CD8-positive, alpha-beta memory T cell (primary cell): ENCODE data around the gene RANBP10. TPM values are rescaled to one million over a fixed set of nuclear protein-coding genes. Genes with fewer than 3 reads are reported as not detected.

Experiments used
- CTCF ChIA-PET: fragments of 350-600 bp; sonication (Branson Sonifier 250); formaldehyde crosslinking; loops from one replicate; lab custom pipeline; 2021; ENCODE audit warnings: antibody characterized with exemption; lab: Charles Lee
- POLR2A ChIA-PET: fragments of 350-600 bp; sonication (Branson Sonifier 250); formaldehyde crosslinking; loops from one replicate; lab custom pipeline; 2021; ENCODE audit warnings: antibody characterized with exemption; lab: Charles Lee
- DNase-seq, 5 donors: peaks; one replicate each; pipeline versions ENCODE4 v3.0.0 to v3.0.0-alpha.2; 2020 to 2022; ENCODE audit warnings: mixed read lengths in 1 of 5
- H3K27ac ChIP-seq: one replicate; pipeline ENCODE4 v1.7.0; 2013; ENCODE audit warnings: low read depth, mild to moderate bottlenecking, low read length, moderate library complexity
- H3K27me3 ChIP-seq: 2 replicates; pipeline ENCODE4 v1.7.0; 2013; ENCODE audit warnings: low read length, mild to moderate bottlenecking; ENCODE audit not compliant: insufficient read depth, poor library complexity, severe bottlenecking
- H3K36me3 ChIP-seq: 2 replicates; pipeline ENCODE4 v1.7.0; 2013; ENCODE audit warnings: mild to moderate bottlenecking, low read length, moderate library complexity; ENCODE audit not compliant: insufficient read depth
- H3K4me1 ChIP-seq: 2 replicates; pipeline ENCODE4 v1.7.0; 2013; ENCODE audit warnings: mild to moderate bottlenecking, low read length, moderate library complexity; ENCODE audit not compliant: insufficient read depth
- H3K4me3 ChIP-seq: 2 replicates; pipeline ENCODE4 v1.7.0; 2013; ENCODE audit warnings: mild to moderate bottlenecking, low read length
- H3K9me3 ChIP-seq: 2 replicates; pipeline ENCODE4 v1.7.0; 2013; ENCODE audit warnings: mild to moderate bottlenecking, low read length
- H3K27ac Mint-ChIP-seq, 8 donors: one replicate each; pipeline ENCODE4 v1.8.0; 2020 to 2021; ENCODE audit warnings: mixed read lengths in 8 of 8, mild to moderate bottlenecking in 6 of 8, inconsistent platforms in 3 of 8, moderate library complexity in 3 of 8
- H3K27me3 Mint-ChIP-seq, 2 donors: one replicate each; pipeline ENCODE4 v1.8.0; 2020 to 2021; ENCODE audit warnings: mixed read lengths in 2 of 2, mild to moderate bottlenecking in 1 of 2, moderate library complexity in 1 of 2
- H3K36me3 Mint-ChIP-seq, 3 donors: one replicate each; pipeline ENCODE4 v1.8.0; 2020 to 2021; ENCODE audit warnings: mixed read lengths in 3 of 3, inconsistent platforms in 1 of 3, mild to moderate bottlenecking in 1 of 3
- H3K4me1 Mint-ChIP-seq, 3 donors: one replicate each; pipeline ENCODE4 v1.8.0; 2020 to 2021; ENCODE audit warnings: mixed read lengths in 3 of 3, inconsistent platforms in 1 of 3, mild to moderate bottlenecking in 1 of 3
- H3K4me3 Mint-ChIP-seq, 7 donors: one replicate each; pipeline ENCODE4 v1.8.0; 2020 to 2021; ENCODE audit warnings: mixed read lengths in 7 of 7, mild to moderate bottlenecking in 6 of 7, moderate library complexity in 4 of 7, inconsistent platforms in 2 of 7
- H3K9me3 Mint-ChIP-seq, 5 donors: one replicate each; pipeline ENCODE4 v1.8.0; 2020 to 2022; ENCODE audit warnings: mixed read lengths in 5 of 5, mild to moderate bottlenecking in 3 of 5, moderate library complexity in 2 of 5, inconsistent platforms in 1 of 5
- polyA plus RNA-seq: library from polyadenylated mRNA; unstranded; fragments of 300-500 nt; fragmentation: Illumina TruSeq; gene quantifications from one replicate; pipeline ENCODE4 v1.2.3, GENCODE V29; 2021
- total RNA-seq, 2 experiments: library from RNA; stranded (reverse); gene quantifications; one replicate each; pipeline ENCODE4 v1.2.3, GENCODE V29; 2021

The RANBP10 gene
- total and polyA plus RNA-seq, 3 experiments from 2014 or later = 11.1 to 20.0 (median 18.9) TPM

GRCh38 chr16:67673712-67674580 lies 132.4 kb downstream of the RANBP10 start:
- H3K36me3 Mint-ChIP-seq = peaks cover 0 to 2% (median 0%) of the 10 kb centered on the region in 3 donors
- POLR2A ChIA-PET = no interaction called here
- peak overlapping the region in 5 of 8 donors; percentile 27 to 68 (median 52) for H3K27ac Mint-ChIP-seq
- Histone ChIP-seq H3K9me3 (no peaks in the 10 kb centered on the region), H3K4me1 (no peaks in the 10 kb centered on the region), H3K27me3 (no peaks in the 10 kb centered on the region), H3K27ac (no peak overlapping the region), H3K36me3 (no peaks in the 10 kb centered on the region), H3K4me3 (no peak overlapping the region)
- no peaks in the 10 kb centered on the region for H3K9me3 Mint-ChIP-seq
- no peak overlapping the region for H3K4me3 Mint-ChIP-seq
- H3K27me3 Mint-ChIP-seq = peaks cover 0 to 2% of the 10 kb centered on the region in 2 donors
- H3K4me1 Mint-ChIP-seq = peaks cover 0 to under 1% (median 0%) of the 10 kb centered on the region in 3 donors
- DNase-seq = no peak
- CTCF ChIA-PET = interaction anchor here (0.7 to 2.9 kb wide), 6 partner anchors 9 to 143 kb away, joined by 3 to 7 read pairs (median 6); partner anchors contain the start of genes CARMIL2 and PARD6A

Other genes with a start within 250 kb of the RANBP10 start
- gene CTCF, start 244.0 kb downstream of the RANBP10 start, total RNA-seq = 10 to 100 TPM; 65.4 to 67.4 TPM
- 66.4 TPM for gene CTCF, start 244.0 kb downstream of the RANBP10 start, polyA plus RNA-seq
- 100 to 1,000 TPM; 124 to 139 TPM for gene CARMIL2, start 161.4 kb downstream of the RANBP10 start, total RNA-seq
- gene CARMIL2, start 161.4 kb downstream of the RANBP10 start, polyA plus RNA-seq = 24.5 TPM
- 10 to 100 TPM; 79.1 to 81.7 TPM for gene ACD, start 146.3 kb downstream of the RANBP10 start, total RNA-seq
- 55.6 TPM for gene ACD, start 146.3 kb downstream of the RANBP10 start, polyA plus RNA-seq
- 10 to 100 TPM; 16.7 to 18.3 TPM for gene PARD6A, start 145.6 kb downstream of the RANBP10 start, total RNA-seq
- gene PARD6A, start 145.6 kb downstream of the RANBP10 start, polyA plus RNA-seq = 14.7 TPM
- 10 to 100 TPM; 15.1 to 15.6 TPM for gene ENKD1, start 139.8 kb downstream of the RANBP10 start, total RNA-seq
- 1.7 TPM for gene ENKD1, start 139.8 kb downstream of the RANBP10 start, polyA plus RNA-seq
- gene C16orf86, start 139.7 kb downstream of the RANBP10 start, total RNA-seq = 1 to 10 TPM in 1 of 2 experiments, under 1 TPM in 1; 0.79 to 1.9 TPM
- 2.7 TPM for gene C16orf86, start 139.7 kb downstream of the RANBP10 start, polyA plus RNA-seq
- gene GFOD2, start 87.2 kb downstream of the RANBP10 start, total RNA-seq = 10 to 100 TPM; 21.3 to 23.7 TPM
- 11.2 TPM for gene GFOD2, start 87.2 kb downstream of the RANBP10 start, polyA plus RNA-seq
- gene TSNAXIP1, start 329 bp upstream of the RANBP10 start, total RNA-seq = 1 to 10 TPM; 1.2 to 1.5 TPM
- 0.13 TPM for gene TSNAXIP1, start 329 bp upstream of the RANBP10 start, polyA plus RNA-seq
- gene THAP11, start 35.8 kb upstream of the RANBP10 start, total RNA-seq = 10 to 100 TPM; 52.6 to 55.1 TPM
- 153 TPM for gene THAP11, start 35.8 kb upstream of the RANBP10 start, polyA plus RNA-seq
- 100 to 1,000 TPM; 181 TPM for gene NUTF2, start 40.4 kb upstream of the RANBP10 start, total RNA-seq
- 129 TPM for gene NUTF2, start 40.4 kb upstream of the RANBP10 start, polyA plus RNA-seq
- 10 to 100 TPM; 56.5 to 58.6 TPM for gene CENPT, start 41.1 kb upstream of the RANBP10 start, total RNA-seq
- 14.3 TPM for gene CENPT, start 41.1 kb upstream of the RANBP10 start, polyA plus RNA-seq
- gene EDC4, start 66.5 kb upstream of the RANBP10 start, total RNA-seq = 100 to 1,000 TPM; 105 to 108 TPM
- gene EDC4, start 66.5 kb upstream of the RANBP10 start, polyA plus RNA-seq = 30.1 TPM
- gene NRN1L, start 78.3 kb upstream of the RANBP10 start, total RNA-seq = under 1 TPM in 1 of 2 experiments, not detected in 1; 0.97 TPM
- gene NRN1L, start 78.3 kb upstream of the RANBP10 start, polyA plus RNA-seq = 0.83 TPM
- gene PSKH1, start 86.7 kb upstream of the RANBP10 start, total RNA-seq = 10 to 100 TPM; 13.6 to 14.5 TPM
- gene PSKH1, start 86.7 kb upstream of the RANBP10 start, polyA plus RNA-seq = 27.0 TPM
- 1 to 10 TPM; 4.1 to 4.9 TPM for gene CTRL, start 125.3 kb upstream of the RANBP10 start, total RNA-seq
- gene CTRL, start 125.3 kb upstream of the RANBP10 start, polyA plus RNA-seq = 1.5 TPM
- 100 to 1,000 TPM; 176 to 189 TPM for gene PSMB10, start 130.3 kb upstream of the RANBP10 start, total RNA-seq
- 518 TPM for gene PSMB10, start 130.3 kb upstream of the RANBP10 start, polyA plus RNA-seq
- gene LCAT, start 137.6 kb upstream of the RANBP10 start, total RNA-seq = 10 to 100 TPM; 12.7 to 12.8 TPM
- 0.74 TPM for gene LCAT, start 137.6 kb upstream of the RANBP10 start, polyA plus RNA-seq
- 10 to 100 TPM; 30.6 to 34.1 TPM for gene SLC12A4, start 162.1 kb upstream of the RANBP10 start, total RNA-seq
- gene SLC12A4, start 162.1 kb upstream of the RANBP10 start, polyA plus RNA-seq = 5.1 TPM
- under 1 TPM; 0.18 TPM for gene DPEP3, start 173.9 kb upstream of the RANBP10 start, total RNA-seq
- 0.10 TPM for gene DPEP3, start 173.9 kb upstream of the RANBP10 start, polyA plus RNA-seq
- 1 to 10 TPM; 6.2 to 6.4 TPM for gene DPEP2, start 192.9 kb upstream of the RANBP10 start, total RNA-seq
- gene DPEP2, start 192.9 kb upstream of the RANBP10 start, polyA plus RNA-seq = 34.0 TPM
- not detected for gene DPEP2NB, start 209.4 kb upstream of the RANBP10 start, total RNA-seq
- gene DPEP2NB, start 209.4 kb upstream of the RANBP10 start, polyA plus RNA-seq = not detected
- 10 to 100 TPM; 28.3 to 29.2 TPM for gene DDX28, start 216.7 kb upstream of the RANBP10 start, total RNA-seq
- 31.5 TPM for gene DDX28, start 216.7 kb upstream of the RANBP10 start, polyA plus RNA-seq
- gene DUS2, start 216.7 kb upstream of the RANBP10 start, total RNA-seq = 10 to 100 TPM; 31.3 to 32.2 TPM
- 15.3 TPM for gene DUS2, start 216.7 kb upstream of the RANBP10 start, polyA plus RNA-seq